Gastroesophageal sphincter (tissue), 2 donors: ENCODE measurements around the gene DNAH17.

Experiments
- EP300 ChIP-seq: sonication (generic); formaldehyde crosslinking; IDR thresholded peaks from one replicate; pipeline ENCODE4 v1.6.1; 2017; ENCODE audit warnings: antibody characterized with exemption, mild to moderate bottlenecking
- POLR2A ChIP-seq, 2 donors: fragments of 450-650 bp; IDR thresholded peaks; one replicate each; pipeline ENCODE4 v1.6.1; 2017; ENCODE audit warnings: antibody characterized with exemption in 2 of 2, mild to moderate bottlenecking in 2 of 2, moderate library complexity in 1 of 2
- POLR2AphosphoS5 ChIP-seq: sonication (generic); formaldehyde crosslinking; IDR thresholded peaks from one replicate; pipeline ENCODE4 v1.6.1; 2017; ENCODE audit warnings: antibody characterized with exemption

- TF ChIP-seq EP300: no peak
- TF ChIP-seq POLR2AphosphoS5: no peak
- TF ChIP-seq POLR2A (IDR thresholded peaks at IDR 0.05): no peak
Measured at GRCh38 chr17:78421084-78421533, 156.1 kb downstream of the DNAH17 start.
